HEK293 (cell line): ENCODE measurements around the gene ZNF556.

Experiments used
- CTCF ChIA-PET: fragments of 350-600 bp; formaldehyde crosslinking; extraction: SDS; loops from one replicate; lab custom pipeline; 2021; ENCODE audit warnings: antibody characterized with exemption; lab: Yijun Ruan, JAX
- POLR2A ChIA-PET: fragments of 300-600 bp; formaldehyde crosslinking; extraction: SDS; loops from one replicate; lab custom pipeline; 2020; ENCODE audit warnings: antibody characterized with exemption, inconsistent platforms; lab: Yijun Ruan, JAX
- H3K27ac ChIP-seq: fragments of 200-500 bp; sonication (Bioruptor generic); 2 replicates; pipeline ENCODE4 v1.5.1; 2014; ENCODE audit warnings: low read depth, low read length, control low read depth, inconsistent platforms; ENCODE audit errors: extremely low read depth
- H3K36me3 ChIP-seq, 2 experiments: fragments of 200-500 bp in 1 of 2; sonication (Bioruptor generic) in 1 of 2; 1 replicate in 1 of 2; 2 replicates in 1 of 2; pipeline ENCODE4 v1.5.1; 2014 to 2017; ENCODE audit warnings: inconsistent platforms in 2 of 2, low read length in 2 of 2; ENCODE audit not compliant: control insufficient read depth in 2 of 2, insufficient read depth in 1 of 2
- H3K4me1 ChIP-seq: fragments of 200-500 bp; sonication (Bioruptor generic); 2 replicates; pipeline ENCODE4 v1.5.1; 2014; ENCODE audit warnings: mild to moderate bottlenecking, low read length, inconsistent platforms; ENCODE audit not compliant: control insufficient read depth, insufficient read depth
- H3K4me3 ChIP-seq: 2 replicates; pipeline ENCODE4 v1.5.1; 2011; ENCODE audit warnings: low read depth, mild to moderate bottlenecking, control low read depth, low read length, moderate library complexity
- H3K9me3 ChIP-seq: fragments of 200-500 bp; sonication (Bioruptor generic); 2 replicates; pipeline ENCODE4 v1.5.1; 2014; ENCODE audit warnings: low read depth, low read length, inconsistent platforms; ENCODE audit not compliant: control insufficient read depth, insufficient read depth
- GLIS1 ChIP-seq: fragments of 450-650 bp; formaldehyde crosslinking; IDR thresholded peaks from 2 replicates; pipeline ENCODE4 v1.5.1; 2016; ENCODE audit warnings: missing biosample characterization, missing genetic modification characterization
- HOXD13 ChIP-seq: sonication (generic); formaldehyde crosslinking; IDR thresholded peaks from 2 replicates; pipeline ENCODE4 v1.8.0; 2022; ENCODE audit warnings: missing genetic modification reagents, borderline replicate concordance
- KLF10 ChIP-seq: fragments of 450-650 bp; IDR thresholded peaks from 2 replicates; pipeline ENCODE4 v1.5.1; 2018; ENCODE audit warnings: missing biosample characterization, mild to moderate bottlenecking, missing genetic modification characterization
- MYNN ChIP-seq: fragments of 450-650 bp; formaldehyde crosslinking; IDR thresholded peaks from 2 replicates; pipeline ENCODE4 v1.5.1; 2016; ENCODE audit warnings: missing biosample characterization, missing genetic modification characterization, borderline replicate concordance
- WT1 ChIP-seq: fragments of 450-650 bp; formaldehyde crosslinking; IDR thresholded peaks from 2 replicates; pipeline ENCODE4 v1.5.1; 2016; ENCODE audit warnings: missing biosample characterization, missing genetic modification characterization
- YY1 ChIP-seq: fragments of 450-650 bp; formaldehyde crosslinking; IDR thresholded peaks from 2 replicates; pipeline ENCODE4 v1.5.1; 2018; ENCODE audit warnings: missing biosample characterization, missing genetic modification characterization
- ZBTB1 ChIP-seq: fragments of 450-650 bp; formaldehyde crosslinking; IDR thresholded peaks from 2 replicates; pipeline ENCODE4 v1.5.1; 2016; ENCODE audit warnings: missing biosample characterization, missing genetic modification characterization
- ZNF138 ChIP-seq: fragments of 450-650 bp; formaldehyde crosslinking; IDR thresholded peaks from 2 replicates; pipeline ENCODE4 v1.5.1; 2016; ENCODE audit warnings: missing biosample characterization, missing genetic modification characterization, borderline replicate concordance
- ZNF214 ChIP-seq: fragments of 450-650 bp; formaldehyde crosslinking; IDR thresholded peaks from 2 replicates; pipeline ENCODE4 v1.5.1; 2017; ENCODE audit warnings: missing biosample characterization, mild to moderate bottlenecking, missing genetic modification characterization, borderline replicate concordance
- ZNF48 ChIP-seq: fragments of 450-650 bp; formaldehyde crosslinking; IDR thresholded peaks from 2 replicates; pipeline ENCODE4 v1.5.1; 2016; ENCODE audit warnings: missing biosample characterization, missing genetic modification characterization
- ZNF558 ChIP-seq: fragments of 450-650 bp; formaldehyde crosslinking; IDR thresholded peaks from 2 replicates; pipeline ENCODE4 v1.5.1; 2016; ENCODE audit warnings: missing biosample characterization, missing genetic modification characterization
- ZNF623 ChIP-seq: fragments of 450-650 bp; formaldehyde crosslinking; IDR thresholded peaks from 2 replicates; pipeline ENCODE4 v1.5.1; 2016; ENCODE audit warnings: missing biosample characterization, missing genetic modification characterization
- ZNF624 ChIP-seq: fragments of 450-650 bp; formaldehyde crosslinking; IDR thresholded peaks from 2 replicates; pipeline ENCODE4 v1.5.1; 2017; ENCODE audit warnings: missing biosample characterization, missing genetic modification characterization
- ZNF660 ChIP-seq: fragments of 450-650 bp; IDR thresholded peaks from 2 replicates; pipeline ENCODE4 v1.5.1; 2018; ENCODE audit warnings: missing biosample characterization, mild to moderate bottlenecking, missing genetic modification characterization
- TF ChIP-seq, protein P1 (sequence below): fragments of 450-650 bp; formaldehyde crosslinking; IDR thresholded peaks from 2 replicates; pipeline ENCODE4 v1.5.1; 2016; ENCODE audit warnings: missing biosample characterization, missing genetic modification characterization
- TF ChIP-seq, protein P2 (sequence below): fragments of 450-650 bp; formaldehyde crosslinking; IDR thresholded peaks from 2 replicates; pipeline ENCODE4 v1.5.1; 2017; ENCODE audit warnings: missing biosample characterization, missing genetic modification characterization
- TF ChIP-seq, protein P3 (sequence below): fragments of 450-650 bp; formaldehyde crosslinking; conservative IDR thresholded peaks from 2 replicates; pipeline ENCODE4 v1.5.1; 2016; ENCODE audit warnings: low read depth, missing biosample characterization, missing genetic modification characterization
- TF ChIP-seq, protein P4 (sequence below): fragments of 450-650 bp; formaldehyde crosslinking; optimal IDR thresholded peaks from 2 replicates; pipeline ENCODE3; 2016; ENCODE audit warnings: missing biosample characterization, mild to moderate bottlenecking, missing genetic modification characterization

Gene ZNF556

DNA sequence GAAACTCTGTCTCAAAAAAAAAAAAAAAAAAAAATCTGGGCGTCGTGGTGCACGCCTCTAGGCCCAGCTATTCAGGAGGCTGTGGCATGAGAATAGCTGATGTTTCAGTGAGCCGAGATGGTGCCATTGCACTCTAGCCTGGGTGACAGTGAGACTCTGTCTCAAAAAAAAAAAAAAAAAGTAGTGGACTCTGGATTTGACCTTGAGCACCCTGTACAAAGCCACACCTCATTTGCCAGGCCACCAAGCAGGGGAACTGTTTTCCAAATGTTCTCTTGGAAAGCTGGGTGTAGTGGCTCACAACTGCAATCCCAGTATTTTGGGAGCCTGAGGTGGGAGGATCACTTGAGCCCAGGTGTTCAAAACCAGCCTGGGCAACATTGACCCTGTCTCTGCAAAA is 29.7 kb upstream of the ZNF556 start:
- peaks cover 0 to 19% of the 10 kb centered on the region in 2 experiments; a peak in 2 of 3 replicates for H3K36me3 ChIP-seq
- TF ChIP-seq, protein P1, sequence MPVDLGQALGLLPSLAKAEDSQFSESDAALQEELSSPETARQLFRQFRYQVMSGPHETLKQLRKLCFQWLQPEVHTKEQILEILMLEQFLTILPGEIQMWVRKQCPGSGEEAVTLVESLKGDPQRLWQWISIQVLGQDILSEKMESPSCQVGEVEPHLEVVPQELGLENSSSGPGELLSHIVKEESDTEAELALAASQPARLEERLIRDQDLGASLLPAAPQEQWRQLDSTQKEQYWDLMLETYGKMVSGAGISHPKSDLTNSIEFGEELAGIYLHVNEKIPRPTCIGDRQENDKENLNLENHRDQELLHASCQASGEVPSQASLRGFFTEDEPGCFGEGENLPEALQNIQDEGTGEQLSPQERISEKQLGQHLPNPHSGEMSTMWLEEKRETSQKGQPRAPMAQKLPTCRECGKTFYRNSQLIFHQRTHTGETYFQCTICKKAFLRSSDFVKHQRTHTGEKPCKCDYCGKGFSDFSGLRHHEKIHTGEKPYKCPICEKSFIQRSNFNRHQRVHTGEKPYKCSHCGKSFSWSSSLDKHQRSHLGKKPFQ (tag by site-specific recombination), result no peak
- TF ChIP-seq, protein P2, sequence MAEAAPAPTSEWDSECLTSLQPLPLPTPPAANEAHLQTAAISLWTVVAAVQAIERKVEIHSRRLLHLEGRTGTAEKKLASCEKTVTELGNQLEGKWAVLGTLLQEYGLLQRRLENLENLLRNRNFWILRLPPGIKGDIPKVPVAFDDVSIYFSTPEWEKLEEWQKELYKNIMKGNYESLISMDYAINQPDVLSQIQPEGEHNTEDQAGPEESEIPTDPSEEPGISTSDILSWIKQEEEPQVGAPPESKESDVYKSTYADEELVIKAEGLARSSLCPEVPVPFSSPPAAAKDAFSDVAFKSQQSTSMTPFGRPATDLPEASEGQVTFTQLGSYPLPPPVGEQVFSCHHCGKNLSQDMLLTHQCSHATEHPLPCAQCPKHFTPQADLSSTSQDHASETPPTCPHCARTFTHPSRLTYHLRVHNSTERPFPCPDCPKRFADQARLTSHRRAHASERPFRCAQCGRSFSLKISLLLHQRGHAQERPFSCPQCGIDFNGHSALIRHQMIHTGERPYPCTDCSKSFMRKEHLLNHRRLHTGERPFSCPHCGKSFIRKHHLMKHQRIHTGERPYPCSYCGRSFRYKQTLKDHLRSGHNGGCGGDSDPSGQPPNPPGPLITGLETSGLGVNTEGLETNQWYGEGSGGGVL, result no peak
- no peak for TF ChIP-seq KLF10 (tag by site-specific recombination)
- TF ChIP-seq ZNF623 (tag by site-specific recombination), result no peak
- no peak for TF ChIP-seq ZNF138
- no peak for TF ChIP-seq WT1 (tag by site-specific recombination)
- no peak for TF ChIP-seq ZNF660
- no peak for TF ChIP-seq YY1
- TF ChIP-seq ZNF624 (tag by site-specific recombination), result no peak
- TF ChIP-seq, protein P3, sequence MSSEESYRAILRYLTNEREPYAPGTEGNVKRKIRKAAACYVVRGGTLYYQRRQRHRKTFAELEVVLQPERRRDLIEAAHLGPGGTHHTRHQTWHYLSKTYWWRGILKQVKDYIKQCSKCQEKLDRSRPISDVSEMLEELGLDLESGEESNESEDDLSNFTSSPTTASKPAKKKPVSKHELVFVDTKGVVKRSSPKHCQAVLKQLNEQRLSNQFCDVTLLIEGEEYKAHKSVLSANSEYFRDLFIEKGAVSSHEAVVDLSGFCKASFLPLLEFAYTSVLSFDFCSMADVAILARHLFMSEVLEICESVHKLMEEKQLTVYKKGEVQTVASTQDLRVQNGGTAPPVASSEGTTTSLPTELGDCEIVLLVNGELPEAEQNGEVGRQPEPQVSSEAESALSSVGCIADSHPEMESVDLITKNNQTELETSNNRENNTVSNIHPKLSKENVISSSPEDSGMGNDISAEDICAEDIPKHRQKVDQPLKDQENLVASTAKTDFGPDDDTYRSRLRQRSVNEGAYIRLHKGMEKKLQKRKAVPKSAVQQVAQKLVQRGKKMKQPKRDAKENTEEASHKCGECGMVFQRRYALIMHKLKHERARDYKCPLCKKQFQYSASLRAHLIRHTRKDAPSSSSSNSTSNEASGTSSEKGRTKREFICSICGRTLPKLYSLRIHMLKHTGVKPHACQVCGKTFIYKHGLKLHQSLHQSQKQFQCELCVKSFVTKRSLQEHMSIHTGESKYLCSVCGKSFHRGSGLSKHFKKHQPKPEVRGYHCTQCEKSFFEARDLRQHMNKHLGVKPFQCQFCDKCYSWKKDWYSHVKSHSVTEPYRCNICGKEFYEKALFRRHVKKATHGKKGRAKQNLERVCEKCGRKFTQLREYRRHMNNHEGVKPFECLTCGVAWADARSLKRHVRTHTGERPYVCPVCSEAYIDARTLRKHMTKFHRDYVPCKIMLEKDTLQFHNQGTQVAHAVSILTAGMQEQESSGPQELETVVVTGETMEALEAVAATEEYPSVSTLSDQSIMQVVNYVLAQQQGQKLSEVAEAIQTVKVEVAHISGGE (tag by site-specific recombination), result no peak
- TF ChIP-seq HOXD13 (CRISPR knock-in tag), result no peak
- no peak for TF ChIP-seq ZNF214 (tag by site-specific recombination)
- TF ChIP-seq, protein P4, sequence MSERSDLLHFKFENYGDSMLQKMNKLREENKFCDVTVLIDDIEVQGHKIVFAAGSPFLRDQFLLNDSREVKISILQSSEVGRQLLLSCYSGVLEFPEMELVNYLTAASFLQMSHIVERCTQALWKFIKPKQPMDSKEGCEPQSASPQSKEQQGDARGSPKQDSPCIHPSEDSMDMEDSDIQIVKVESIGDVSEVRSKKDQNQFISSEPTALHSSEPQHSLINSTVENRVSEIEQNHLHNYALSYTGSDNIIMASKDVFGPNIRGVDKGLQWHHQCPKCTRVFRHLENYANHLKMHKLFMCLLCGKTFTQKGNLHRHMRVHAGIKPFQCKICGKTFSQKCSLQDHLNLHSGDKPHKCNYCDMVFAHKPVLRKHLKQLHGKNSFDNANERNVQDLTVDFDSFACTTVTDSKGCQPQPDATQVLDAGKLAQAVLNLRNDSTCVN (tag by site-specific recombination), result no peak
- no peak for TF ChIP-seq ZBTB1 (tag by site-specific recombination)
- no peak for TF ChIP-seq GLIS1 (tag by site-specific recombination)
- no peak for TF ChIP-seq ZNF48 (tag by site-specific recombination)
- TF ChIP-seq MYNN, result no peak
- TF ChIP-seq ZNF558 (tag by site-specific recombination), result no peak
- TF ChIP-seq, all 188 proteins: peak for 0
- Histone ChIP-seq H3K4me3 (no peak overlapping the region), H3K4me1 (no peaks in the 10 kb centered on the region), H3K27ac (no peak overlapping the region), H3K9me3 (no peaks in the 10 kb centered on the region)
- POLR2A ChIA-PET, result interaction anchor here (0.7 to 1.3 kb wide), 2 partner anchors 63 to 113 kb away, joined by 3 to 5 read pairs; partner anchors contain the start of gene ZNF57
- CTCF ChIA-PET, result interaction anchor here (1.8 kb wide), 1 partner anchor 18 kb away, joined by 5 read pairs; no protein-coding TSS in a partner anchor
